DND-41 (cell line): ENCODE data around the gene VDAC2.

Source experiments
- CTCF ChIP-seq: IDR thresholded peaks from 2 replicates; pipeline ENCODE4 v1.5.1; 2012; ENCODE audit warnings: borderline replicate concordance, low read length, moderate library complexity, mild to moderate bottlenecking; ENCODE audit not compliant: poor library complexity, severe bottlenecking; ENCODE audit errors: extremely low read depth
- EZH2 ChIP-seq: IDR thresholded peaks from 3 replicates; pipeline ENCODE4 v1.6.1; 2012; ENCODE audit warnings: borderline replicate concordance, low read depth, mild to moderate bottlenecking, moderate library complexity, low read length, inconsistent platforms; ENCODE audit not compliant: severe bottlenecking

DNA sequence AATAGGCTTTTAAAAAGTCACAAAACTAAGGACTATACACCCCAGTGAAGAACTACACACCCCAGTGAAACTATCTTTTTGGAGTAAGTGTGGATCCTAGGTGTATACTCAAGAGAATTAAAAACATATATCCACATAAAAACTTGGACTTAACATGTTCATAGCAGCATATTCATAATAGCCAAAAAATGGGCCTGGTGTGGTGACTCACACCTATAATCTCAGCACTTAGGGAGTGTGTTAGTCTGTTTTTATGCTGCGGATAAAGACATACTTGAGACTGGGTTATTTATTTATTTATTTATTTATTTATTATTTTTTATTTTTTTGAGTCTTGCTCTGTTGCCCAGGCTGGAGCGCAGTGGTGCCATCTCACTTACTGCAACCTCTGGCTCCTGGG is 44.1 kb downstream of the VDAC2 start:
- no peak for TF ChIP-seq CTCF
- TF ChIP-seq EZH2, result no peak
